Posterior vena cava (tissue), 2 donors: ENCODE data around the gene SFMBT2. TPM values are rescaled to one million over a fixed set of nuclear protein-coding genes. Genes with fewer than 3 reads are reported as not detected.

Source experiments
- DNase-seq: peaks from one replicate; pipeline ENCODE4 v3.0.0-alpha.2; 2020; ENCODE audit warnings: low spot score
- intact Hi-C, 2 donors: fragments of 100-400 bp; cut with DNase I; formaldehyde crosslinking; loops; one replicate each; pipeline versions ENCODE4 v1.14.1 to v1.14.2; 2022 to 2023
- long read RNA-seq, 2 donors: library from polyadenylated mRNA; unstranded; transcript quantifications; one replicate each; pipeline ENCODE4 v2.0.0, GENCODE V29; 2020 to 2021
- total RNA-seq, 2 donors: library from RNA; stranded (reverse); fragmentation: NEBNext Ultra II Directional; extraction: Animal tissue kit (Norgen Biotek cat#: 25700); gene quantifications; one replicate each; pipeline ENCODE4 v1.2.1, GENCODE V29; 2021
- donor health status: DM: yes; HTN: yes; CAD: no.
- donor health status: DM: yes; HTN: yes; CAD: no.

SFMBT2 gene
- 10 to 100 TPM in 1 of 2 donors, 1 to 10 TPM in 1; 8.9 to 12.4 TPM for total RNA-seq
- long read RNA-seq, donor 1, partial matches to known transcripts = 1 of 6 reads
- long read RNA-seq, donor 1, other reads (novel, unspliced or antisense) = 5 of 6 reads
- long read RNA-seq, donor 2, partial matches to known transcripts = 0 of 2 reads
- long read RNA-seq, donor 2, other reads (novel, unspliced or antisense) = 2 of 2 reads

DNA sequence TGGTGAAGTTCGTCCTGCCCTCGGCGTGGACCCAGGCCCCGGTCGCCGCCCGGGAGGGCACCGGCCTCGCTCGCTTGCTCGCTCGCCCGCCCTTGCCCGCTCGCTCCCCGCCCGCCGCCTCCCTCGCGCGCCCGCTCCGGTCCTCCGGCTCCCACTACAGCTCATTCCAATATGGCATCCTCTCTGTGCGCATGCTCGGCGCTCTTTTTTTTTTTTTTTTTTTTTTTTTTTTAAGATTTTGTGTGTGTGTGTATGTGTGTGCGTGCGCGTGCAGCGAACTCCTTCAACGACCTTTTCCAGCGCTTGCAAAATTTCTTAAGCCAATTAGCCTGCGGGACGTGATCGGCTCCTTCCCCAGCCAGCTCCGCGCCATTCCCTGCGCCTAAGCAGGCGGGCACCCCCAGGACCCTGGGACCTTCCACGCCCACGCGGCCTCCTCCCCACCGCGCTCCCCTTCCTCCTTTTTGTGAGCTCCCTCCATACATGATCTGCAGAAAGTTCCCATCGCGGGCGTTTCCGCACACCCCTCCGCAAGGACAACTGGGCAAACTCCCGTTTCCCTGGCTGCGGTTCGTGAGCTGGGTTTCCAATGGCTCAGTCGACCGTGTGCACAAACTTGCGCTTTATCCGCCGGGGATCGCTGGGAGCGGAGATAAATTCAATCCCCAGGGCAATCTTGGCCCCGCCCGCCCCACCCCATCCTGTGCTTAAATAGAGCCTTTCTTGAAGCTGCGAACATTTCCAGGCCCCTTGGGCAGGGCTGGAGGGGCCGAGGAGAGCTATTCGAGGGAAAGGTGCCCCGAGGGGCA lies at the start of gene SFMBT2:
Gene SFMBT2 (minus strand): TSS at position 173 of the 809 bp plus-strand sequence. CDS start 29,136 bp downstream, outside the sequence.
- DNase-seq = peak; percentile 88

DNA sequence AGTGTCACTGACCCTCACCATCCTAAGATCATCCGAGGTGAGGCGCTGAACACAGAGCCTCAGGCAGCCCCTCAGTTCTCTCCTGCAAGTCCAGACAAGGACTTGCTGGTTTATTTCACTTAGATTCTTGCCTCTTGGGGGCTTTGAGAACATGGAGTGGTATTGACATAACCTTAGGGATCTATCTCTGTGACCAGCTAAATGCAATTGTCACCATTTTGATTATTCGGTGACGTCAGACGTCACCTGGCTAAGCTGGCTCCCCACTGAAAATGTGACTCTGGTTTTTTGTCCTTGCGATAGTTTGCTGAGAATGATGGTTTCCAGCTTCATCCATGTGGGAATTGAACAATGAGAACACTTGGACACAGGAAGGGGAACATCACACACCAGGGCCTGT lies 49.2 kb upstream of the SFMBT2 start:
- DNase-seq = no peak
- intact Hi-C loops = no loop called here

More for the DNA sequence above, at the start of gene SFMBT2:
- intact Hi-C loops = no loop called here

DNA sequence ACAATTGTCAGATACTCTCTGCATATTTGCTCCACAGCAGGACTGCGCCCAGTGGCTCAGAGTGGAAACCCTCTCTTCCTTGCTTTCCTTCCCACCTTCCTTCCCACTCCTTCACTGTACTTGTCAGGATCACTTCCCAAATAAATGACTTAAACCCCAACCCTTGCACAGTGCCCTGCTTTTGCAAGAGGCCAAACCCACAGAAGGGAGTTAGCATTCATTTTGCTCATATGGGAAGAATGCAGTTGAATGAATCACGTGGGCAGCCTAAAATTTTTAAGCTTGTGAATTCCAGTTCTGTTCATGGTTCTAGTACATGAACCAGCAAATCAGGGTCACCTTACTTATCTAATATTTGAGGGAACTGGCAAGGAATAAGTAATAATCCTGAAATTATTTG lies 47.7 kb upstream of the SFMBT2 start:
- DNase-seq = no peak
- intact Hi-C loops = no loop called here

GRCh38 chr10:7457478-7458316 lies 46.9 kb upstream of the SFMBT2 start:
- no peak for DNase-seq
- intact Hi-C loops = no loop called here

DNA sequence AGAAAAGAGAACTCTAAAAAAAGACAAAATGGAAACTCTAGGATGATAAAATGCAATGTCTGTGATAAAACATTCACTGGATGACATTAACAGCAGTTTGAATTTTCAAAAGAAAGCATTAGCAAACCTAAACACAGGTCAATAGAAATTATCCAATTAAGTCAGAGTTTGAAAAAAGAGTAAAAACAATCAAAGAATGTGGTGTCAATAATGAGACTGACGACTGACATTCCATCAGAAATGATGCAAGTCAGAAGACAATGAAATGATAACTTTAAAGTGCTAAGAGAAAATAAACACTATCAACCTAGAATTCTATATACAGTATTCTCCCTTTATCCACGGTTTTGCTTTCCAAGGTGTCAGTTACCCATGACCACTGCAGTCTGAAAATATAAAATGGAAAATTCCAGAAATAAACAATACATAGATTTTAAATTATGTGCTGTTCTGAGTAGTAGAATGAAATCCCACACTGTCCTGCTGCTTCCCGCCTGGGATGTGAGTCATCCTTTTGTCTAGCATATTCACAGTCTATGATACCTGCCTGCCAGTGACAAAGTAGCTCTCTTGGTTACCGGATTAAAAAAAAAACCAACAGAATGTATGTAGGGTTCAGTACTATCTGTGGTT lies 38.3 kb upstream of the SFMBT2 start:
- DNase-seq = no peak
- intact Hi-C loops = no loop called here

DNA sequence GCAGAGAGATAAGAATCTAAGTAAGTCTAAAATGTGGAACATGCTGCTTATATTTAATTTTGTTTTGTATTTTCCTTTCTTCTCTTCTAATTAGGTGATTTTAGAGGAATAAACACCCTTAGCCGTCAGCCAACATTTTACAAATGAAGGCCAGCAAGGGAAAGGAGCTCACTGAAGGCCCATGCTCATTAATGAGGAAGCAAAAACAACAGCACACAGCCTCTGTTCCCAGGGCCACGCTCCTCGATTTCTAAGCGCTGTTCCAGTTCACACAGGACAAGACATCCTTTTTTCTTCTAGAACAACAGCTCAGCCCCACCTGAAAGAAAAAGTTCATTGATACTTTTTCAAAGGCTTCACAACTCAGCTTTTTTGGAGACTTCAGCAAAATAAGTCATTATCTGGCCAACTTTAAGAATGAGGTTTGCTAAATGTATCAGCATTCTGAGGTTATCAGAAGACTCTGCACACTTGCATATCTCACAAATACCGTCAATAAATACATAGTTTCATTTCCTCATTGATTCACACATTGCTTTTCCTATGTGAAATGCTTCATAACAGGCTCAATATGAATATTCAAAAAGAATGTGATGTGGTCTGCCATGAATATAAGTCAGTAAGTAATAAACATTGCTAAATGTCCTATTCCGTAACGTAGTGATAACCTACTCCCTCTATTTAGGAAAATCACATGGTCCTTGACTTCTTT lies 34.8 kb upstream of the SFMBT2 start:
- DNase-seq = no peak
- intact Hi-C loops = no loop called here

DNA sequence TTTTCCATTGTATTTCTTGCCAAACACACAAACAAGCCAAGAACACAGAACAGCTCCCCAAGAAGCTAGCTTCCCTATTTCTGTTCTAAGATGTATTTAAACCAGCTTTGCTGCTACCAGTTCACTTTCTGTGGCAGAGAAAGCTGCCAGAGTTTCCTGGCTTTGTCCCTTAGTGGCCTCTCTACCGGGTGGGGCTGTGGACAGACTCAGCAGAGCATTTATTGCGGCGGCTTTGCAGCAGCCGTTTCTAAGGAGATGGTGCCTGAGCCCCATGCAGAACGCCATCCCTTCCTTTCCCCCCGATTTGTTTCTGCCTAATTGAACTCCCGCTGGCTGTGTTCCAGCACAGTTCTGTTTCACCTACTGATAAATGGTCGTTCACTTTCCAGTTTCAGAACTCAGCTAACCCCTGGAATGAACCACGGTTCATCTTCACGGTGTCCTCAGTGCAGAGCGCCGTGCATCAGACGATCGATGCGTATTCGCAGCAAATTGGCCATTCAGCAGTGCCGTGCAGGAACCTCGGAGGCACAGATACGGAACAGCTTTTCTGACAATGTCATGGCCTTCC lies 33.8 kb upstream of the SFMBT2 start:
- intact Hi-C loops = loop anchor here in 1 of 2 donors (5.0 kb wide), 1 partner anchor 1208 kb away; no protein-coding TSS in a partner anchor
- no peak for DNase-seq

DNA sequence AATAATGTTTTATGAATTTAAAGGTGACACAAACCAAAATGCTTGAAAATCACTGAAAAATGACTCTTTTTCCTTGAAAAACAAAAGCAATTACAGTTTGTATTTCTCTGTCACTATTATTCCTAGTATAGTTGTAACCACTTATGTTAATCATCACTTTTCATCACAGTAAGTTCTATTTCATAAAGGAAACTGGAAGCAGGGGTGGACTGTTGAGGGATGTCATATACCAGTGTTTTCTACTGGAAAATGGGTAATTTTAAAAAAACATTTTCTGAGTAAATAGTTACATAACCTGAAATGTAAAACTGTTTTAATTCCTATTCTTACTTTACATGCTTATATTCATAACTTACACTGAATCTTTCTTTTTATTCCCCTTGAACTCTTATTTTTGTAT lies 32.2 kb upstream of the SFMBT2 start:
- DNase-seq = no peak
- intact Hi-C loops = loop anchor here in 1 of 2 donors (5.0 kb wide), 1 partner anchor 1209 kb away; no protein-coding TSS in a partner anchor

GRCh38 chr10:7441403-7442147 lies 30.7 kb upstream of the SFMBT2 start:
- intact Hi-C loops = loop anchor here in 1 of 2 donors (5.0 kb wide), 1 partner anchor 1211 kb away; no protein-coding TSS in a partner anchor
- DNase-seq = no peak

DNA sequence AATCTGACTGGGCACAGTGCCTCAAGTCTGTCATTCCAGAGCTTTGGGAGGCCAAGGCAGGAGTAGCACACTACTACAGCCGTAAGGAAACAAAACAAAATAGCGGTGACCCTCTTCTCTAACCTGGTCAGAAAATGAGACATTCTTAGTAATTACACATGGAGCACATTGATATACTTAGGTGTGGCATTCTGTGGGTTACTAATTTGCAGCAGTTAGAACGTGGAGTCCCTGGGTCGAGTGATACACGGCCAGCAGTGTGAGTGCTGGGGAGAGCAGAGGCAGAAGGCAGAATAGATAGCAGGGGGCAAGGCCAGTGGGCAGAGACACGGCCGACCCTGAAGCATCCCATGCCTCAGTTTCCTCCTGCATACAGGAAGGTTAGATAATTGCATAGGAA lies 28.9 kb upstream of the SFMBT2 start:
- intact Hi-C loops = loop anchor here in 1 of 2 donors (5.0 kb wide), 1 partner anchor 1213 kb away; no protein-coding TSS in a partner anchor
- DNase-seq = no peak

- DNase-seq = no peak
- intact Hi-C loops = no loop called here
Observed at GRCh38 chr10:7438196-7438986, 27.6 kb upstream of the SFMBT2 start.

DNA sequence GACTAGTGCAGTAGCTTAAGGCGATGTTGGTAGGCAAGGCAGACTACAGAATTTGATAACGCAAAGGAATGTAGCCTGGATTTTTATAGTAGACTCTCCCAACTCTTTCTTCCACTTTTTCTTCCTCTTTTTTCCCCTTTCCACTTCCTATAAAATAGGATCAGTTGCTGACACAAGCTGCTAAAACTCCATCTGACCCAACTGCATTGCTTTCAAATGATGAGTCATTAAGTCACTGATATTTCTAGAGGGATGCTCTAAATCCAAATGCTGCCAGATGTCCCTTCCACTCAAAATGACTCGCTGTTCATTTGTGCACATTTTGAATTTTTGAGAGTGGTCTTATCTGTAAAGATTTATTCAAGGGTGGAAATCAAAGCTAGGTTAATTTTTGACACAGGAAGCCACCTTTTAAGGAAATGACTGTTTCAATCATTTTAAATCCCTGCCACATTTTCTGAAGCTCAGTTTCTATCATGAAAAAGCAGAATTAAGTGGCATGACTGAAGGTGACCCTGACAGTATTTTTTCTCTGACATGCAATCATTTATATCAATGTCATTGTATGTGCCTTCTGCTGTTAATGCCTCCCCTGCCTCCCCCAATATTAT lies 25.8 kb upstream of the SFMBT2 start:
- no peak for DNase-seq
- intact Hi-C loops = no loop called here

GRCh38 chr10:7435674-7436073 lies 24.8 kb upstream of the SFMBT2 start:
- intact Hi-C loops = no loop called here
- no peak for DNase-seq

GRCh38 chr10:7434378-7434777 lies 23.5 kb upstream of the SFMBT2 start:
- no peak for DNase-seq
- intact Hi-C loops = no loop called here

- intact Hi-C loops = no loop called here
- DNase-seq = no peak
Observed at GRCh38 chr10:7433861-7434260, 23.0 kb upstream of the SFMBT2 start.

GRCh38 chr10:7432884-7433726 lies 22.3 kb upstream of the SFMBT2 start:
- intact Hi-C loops = no loop called here
- no peak for DNase-seq
